GM12865 (cell line): ENCODE results near the gene FKBP4.

ENCODE experiments used
- DNase-seq: peaks from one replicate; pipeline ENCODE4 v3.0.0; 2010; ENCODE audit warnings: low read depth
- H3K4me3 ChIP-seq: 2 replicates; pipeline ENCODE4 v1.5.1; 2011; ENCODE audit warnings: mild to moderate bottlenecking, low read depth, low read length, control low read depth
- TF ChIP-seq, protein P1 (sequence below): IDR thresholded peaks from 2 replicates; pipeline ENCODE4 v1.5.1; 2011; ENCODE audit warnings: low read length, control low read depth, low read depth, inconsistent platforms; ENCODE audit not compliant: insufficient read depth; ENCODE audit errors: missing control alignments

Gene FKBP4

DNA sequence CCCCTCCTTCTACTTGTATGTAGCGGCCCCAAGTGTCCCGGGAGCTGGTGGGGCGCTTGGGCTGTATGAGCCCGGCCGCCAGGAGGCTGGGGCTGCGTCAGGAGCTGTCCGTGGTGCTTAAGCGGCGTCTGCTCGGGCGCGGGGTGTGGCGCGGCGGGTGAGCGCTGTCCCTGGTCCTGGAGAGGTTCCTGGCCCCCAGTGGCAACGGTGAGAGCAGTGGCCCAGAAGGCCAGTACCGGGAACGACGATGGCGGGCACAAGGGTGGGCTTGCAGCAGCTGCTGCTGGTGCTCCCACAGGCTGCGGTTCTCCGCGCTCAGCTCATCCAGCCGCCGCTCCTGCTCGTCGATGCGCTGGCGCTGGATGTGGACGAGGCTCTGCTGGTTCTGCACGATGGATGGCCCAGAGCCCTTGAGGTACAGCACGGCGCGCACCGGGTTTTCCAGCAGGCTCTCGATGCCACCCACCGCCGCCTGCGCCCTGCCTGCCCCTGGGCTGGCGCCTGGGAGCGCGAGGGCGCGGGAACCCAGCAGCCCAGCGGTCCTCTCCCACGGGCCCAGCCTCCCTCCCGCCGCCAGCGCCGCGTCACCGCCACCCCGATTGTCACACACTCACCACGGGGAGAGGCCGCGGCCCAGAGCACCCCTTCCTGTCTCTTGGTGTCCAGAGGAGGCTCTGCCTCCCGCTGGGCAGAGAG, 41.9 kb upstream of the FKBP4 start:
- TF ChIP-seq, protein P1, sequence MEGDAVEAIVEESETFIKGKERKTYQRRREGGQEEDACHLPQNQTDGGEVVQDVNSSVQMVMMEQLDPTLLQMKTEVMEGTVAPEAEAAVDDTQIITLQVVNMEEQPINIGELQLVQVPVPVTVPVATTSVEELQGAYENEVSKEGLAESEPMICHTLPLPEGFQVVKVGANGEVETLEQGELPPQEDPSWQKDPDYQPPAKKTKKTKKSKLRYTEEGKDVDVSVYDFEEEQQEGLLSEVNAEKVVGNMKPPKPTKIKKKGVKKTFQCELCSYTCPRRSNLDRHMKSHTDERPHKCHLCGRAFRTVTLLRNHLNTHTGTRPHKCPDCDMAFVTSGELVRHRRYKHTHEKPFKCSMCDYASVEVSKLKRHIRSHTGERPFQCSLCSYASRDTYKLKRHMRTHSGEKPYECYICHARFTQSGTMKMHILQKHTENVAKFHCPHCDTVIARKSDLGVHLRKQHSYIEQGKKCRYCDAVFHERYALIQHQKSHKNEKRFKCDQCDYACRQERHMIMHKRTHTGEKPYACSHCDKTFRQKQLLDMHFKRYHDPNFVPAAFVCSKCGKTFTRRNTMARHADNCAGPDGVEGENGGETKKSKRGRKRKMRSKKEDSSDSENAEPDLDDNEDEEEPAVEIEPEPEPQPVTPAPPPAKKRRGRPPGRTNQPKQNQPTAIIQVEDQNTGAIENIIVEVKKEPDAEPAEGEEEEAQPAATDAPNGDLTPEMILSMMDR, result no peak
- no peak overlapping the region for H3K4me3 ChIP-seq
- peak; percentile 59 for DNase-seq

DNA sequence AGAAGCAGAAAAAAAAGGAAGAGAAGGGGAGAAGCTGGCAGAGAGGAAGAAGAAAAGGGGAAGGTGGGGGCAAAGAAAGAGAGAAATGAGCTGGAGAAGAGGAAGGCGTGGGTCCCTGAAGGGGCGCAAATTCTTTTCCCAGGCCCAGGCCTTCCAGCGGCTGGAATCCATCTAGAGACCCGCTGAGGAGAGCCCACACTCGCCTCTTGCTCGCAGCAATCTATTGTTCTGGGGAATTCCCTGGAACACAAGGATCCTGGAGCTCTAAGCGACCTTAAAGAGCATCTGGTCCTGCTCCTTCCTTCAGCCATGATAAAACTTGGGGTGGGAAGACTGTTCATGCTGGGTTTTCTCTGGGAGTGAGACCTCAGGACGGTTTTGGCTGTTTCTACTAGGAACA, 41.2 kb upstream of the FKBP4 start:
- TF ChIP-seq, protein P1, result no peak
- no peak overlapping the region for H3K4me3 ChIP-seq
- DNase-seq, result no peak

- no peak overlapping the region for H3K4me3 ChIP-seq
- no peak for DNase-seq
- TF ChIP-seq, protein P1, result no peak
These were observed 40.6 kb upstream of the FKBP4 start for GRCh38 chr12:2754208-2754607.

DNA sequence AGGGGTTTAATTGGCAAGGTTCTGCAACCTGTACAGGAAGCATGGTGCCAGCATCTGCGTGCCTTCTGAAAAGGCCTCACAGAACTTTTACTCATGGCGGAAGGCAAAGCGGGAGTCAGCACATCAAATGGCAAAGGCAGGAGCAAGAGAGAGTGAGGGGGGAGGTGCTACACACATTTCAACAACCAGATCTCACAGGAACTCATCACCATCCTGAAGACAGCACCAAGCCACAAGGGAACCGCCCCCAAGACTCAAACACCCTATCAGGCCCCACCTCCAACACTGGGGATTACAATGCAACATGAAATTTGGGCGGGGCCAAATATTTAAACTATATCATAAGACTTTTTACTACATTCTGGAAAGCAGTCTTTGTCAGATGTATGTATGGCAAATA, 38.0 kb upstream of the FKBP4 start:
- TF ChIP-seq, protein P1, result no peak
- no peak overlapping the region for H3K4me3 ChIP-seq
- DNase-seq, result no peak

- DNase-seq, result no peak
- TF ChIP-seq, protein P1, result no peak
- no peak overlapping the region for H3K4me3 ChIP-seq
These were observed 35.0 kb upstream of the FKBP4 start for GRCh38 chr12:2759733-2760132.

DNA sequence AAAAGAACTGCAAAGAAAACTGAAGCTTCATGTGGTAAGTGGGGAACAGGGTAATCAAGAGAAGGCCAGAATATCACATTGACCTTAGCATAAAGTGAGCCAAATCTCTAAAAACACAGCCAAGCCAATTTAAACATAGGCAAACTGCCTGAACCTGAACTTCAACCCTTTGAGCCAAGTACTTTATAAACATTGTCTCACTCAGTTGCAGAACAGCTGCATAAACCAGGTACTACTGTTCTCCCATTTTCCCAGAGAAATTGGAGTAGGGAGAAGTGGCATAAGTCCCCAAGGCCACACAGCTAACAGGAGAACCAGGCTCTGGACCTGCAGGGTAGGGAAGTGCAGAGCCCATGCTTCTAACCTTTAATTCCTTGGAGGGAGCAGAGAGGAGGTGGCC, 30.4 kb upstream of the FKBP4 start:
- DNase-seq, result no peak
- H3K4me3 ChIP-seq, result no peak overlapping the region
- TF ChIP-seq, protein P1, result no peak

DNA sequence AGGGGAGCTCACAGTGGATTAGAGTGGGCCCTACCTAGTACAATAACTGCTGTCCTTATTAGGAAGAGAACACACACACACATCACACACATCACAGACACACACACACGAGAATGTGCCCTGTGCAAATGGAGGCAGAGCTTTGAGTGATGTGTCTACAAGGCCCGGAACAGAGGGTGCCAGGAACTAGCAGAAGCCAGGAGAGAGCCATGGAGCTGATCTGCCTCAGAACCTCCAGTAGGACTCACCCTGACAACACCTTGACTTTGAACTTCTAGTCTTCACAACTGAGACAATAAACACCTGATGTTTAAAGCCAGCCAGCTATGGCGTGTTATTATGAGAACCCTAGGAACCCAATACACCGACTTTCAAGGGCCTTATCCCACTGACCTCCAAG, 29.7 kb upstream of the FKBP4 start:
- DNase-seq, result no peak
- no peak overlapping the region for H3K4me3 ChIP-seq
- TF ChIP-seq, protein P1, result no peak
